Mesenteric fat pad (tissue), 1 donor: ENCODE results near the gene ZBTB4. TPM values are rescaled to one million over a fixed set of nuclear protein-coding genes. Genes with fewer than 3 reads are reported as not detected.

Experiments used
- DNase-seq: peaks from one replicate; pipeline ENCODE4 v3.0.0-alpha.2; 2020; ENCODE audit warnings: low spot score
- long read RNA-seq: library from polyadenylated mRNA; unstranded; transcript quantifications from one replicate; pipeline ENCODE4 v2.0.0, GENCODE V29; 2020
- total RNA-seq: library from RNA; stranded (reverse); fragmentation: NEBNext Ultra II Directional; extraction: Animal tissue kit (Norgen Biotek cat#: 25700); gene quantifications from one replicate; pipeline ENCODE4 v1.2.1, GENCODE V29; 2021
- donor health status: DM: yes; HTN: yes; CAD: no.

Gene ZBTB4, protein sequence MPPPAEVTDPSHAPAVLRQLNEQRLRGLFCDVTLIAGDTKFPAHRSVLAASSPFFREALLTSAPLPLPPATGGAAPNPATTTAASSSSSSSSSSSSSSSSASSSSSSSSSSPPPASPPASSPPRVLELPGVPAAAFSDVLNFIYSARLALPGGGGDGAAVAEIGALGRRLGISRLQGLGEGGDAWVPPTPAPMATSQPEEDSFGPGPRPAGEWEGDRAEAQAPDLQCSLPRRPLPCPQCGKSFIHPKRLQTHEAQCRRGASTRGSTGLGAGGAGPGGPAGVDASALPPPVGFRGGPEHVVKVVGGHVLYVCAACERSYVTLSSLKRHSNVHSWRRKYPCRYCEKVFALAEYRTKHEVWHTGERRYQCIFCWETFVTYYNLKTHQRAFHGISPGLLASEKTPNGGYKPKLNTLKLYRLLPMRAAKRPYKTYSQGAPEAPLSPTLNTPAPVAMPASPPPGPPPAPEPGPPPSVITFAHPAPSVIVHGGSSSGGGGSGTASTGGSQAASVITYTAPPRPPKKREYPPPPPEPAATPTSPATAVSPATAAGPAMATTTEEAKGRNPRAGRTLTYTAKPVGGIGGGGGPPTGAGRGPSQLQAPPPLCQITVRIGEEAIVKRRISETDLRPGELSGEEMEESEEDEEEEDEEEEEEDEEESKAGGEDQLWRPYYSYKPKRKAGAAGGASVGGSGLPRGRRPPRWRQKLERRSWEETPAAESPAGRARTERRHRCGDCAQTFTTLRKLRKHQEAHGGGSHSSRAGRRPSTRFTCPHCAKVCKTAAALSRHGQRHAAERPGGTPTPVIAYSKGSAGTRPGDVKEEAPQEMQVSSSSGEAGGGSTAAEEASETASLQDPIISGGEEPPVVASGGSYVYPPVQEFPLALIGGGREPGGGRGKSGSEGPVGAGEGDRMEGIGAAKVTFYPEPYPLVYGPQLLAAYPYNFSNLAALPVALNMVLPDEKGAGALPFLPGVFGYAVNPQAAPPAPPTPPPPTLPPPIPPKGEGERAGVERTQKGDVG
- total RNA-seq = 72.5 TPM
- long read RNA-seq, partial matches to known transcripts = 0 of 92 reads
- long read RNA-seq, other reads (novel, unspliced or antisense) = 92 of 92 reads

GRCh38 chr17:7479213-7480088 is at the start of gene ZBTB4:
Gene ZBTB4 (minus strand): TSS chr17:7479631. CDS start chr17:7466801, 12,830 bp downstream.
- no peak for DNase-seq

- DNase-seq = no peak
These were observed 49.4 kb upstream of the ZBTB4 start for GRCh38 chr17:7528842-7529241.

DNA sequence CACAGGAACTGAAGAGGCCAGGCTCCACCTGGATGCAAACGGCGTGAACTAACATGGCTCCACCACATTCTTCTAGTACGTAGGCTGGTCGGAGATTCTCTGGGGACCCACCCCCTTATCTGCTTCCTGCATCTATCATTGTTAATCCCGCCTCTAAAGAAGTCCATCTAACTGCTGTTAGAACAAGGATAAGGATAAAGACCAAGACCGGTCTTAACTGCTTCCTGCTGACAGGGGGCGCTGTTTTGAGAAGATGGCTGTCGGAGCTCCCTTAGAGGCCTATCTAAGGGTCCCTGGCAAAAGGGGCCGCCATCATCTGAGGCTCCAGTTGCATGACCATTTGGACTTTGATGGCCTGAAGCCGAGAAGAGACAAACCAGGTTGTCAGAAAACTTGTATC is 43.6 kb upstream of the ZBTB4 start:
- no peak for DNase-seq

- no peak for DNase-seq
These were observed 36.6 kb upstream of the ZBTB4 start for GRCh38 chr17:7515911-7516610.

- DNase-seq = no peak
These were observed 34.5 kb upstream of the ZBTB4 start for GRCh38 chr17:7513850-7514419.

- DNase-seq = no peak
These were observed 33.6 kb upstream of the ZBTB4 start for GRCh38 chr17:7512824-7513540.

- no peak for DNase-seq
These were observed 32.7 kb upstream of the ZBTB4 start for GRCh38 chr17:7512105-7512504.

- DNase-seq = no peak
These were observed 31.7 kb upstream of the ZBTB4 start for GRCh38 chr17:7511108-7511507.

DNA sequence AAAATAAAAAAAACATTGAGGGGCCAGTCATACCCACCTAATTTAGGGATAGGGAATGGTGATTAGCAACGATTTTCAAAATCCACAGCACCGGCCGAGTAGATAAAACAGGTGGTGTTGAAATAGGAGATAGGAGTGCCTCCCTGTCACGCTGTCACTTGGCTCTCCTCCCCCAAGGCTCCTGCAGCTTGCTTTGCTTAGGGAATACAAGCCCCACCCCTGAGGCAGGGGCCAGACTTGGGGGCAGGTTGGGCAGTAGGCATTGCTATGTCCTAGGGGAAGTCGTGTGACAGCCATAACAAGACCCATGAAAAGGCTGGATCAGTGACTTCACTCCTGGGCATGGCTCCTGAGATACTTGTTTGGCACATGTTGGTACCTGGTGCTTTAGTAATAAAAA is 30.5 kb upstream of the ZBTB4 start:
- DNase-seq = no peak

- DNase-seq = no peak
These were observed 29.4 kb upstream of the ZBTB4 start for GRCh38 chr17:7508846-7509245.

- DNase-seq = no peak
These were observed 28.7 kb upstream of the ZBTB4 start for GRCh38 chr17:7508145-7508544.

- no peak for DNase-seq
These were observed 24.1 kb upstream of the ZBTB4 start for GRCh38 chr17:7503521-7503920.

DNA sequence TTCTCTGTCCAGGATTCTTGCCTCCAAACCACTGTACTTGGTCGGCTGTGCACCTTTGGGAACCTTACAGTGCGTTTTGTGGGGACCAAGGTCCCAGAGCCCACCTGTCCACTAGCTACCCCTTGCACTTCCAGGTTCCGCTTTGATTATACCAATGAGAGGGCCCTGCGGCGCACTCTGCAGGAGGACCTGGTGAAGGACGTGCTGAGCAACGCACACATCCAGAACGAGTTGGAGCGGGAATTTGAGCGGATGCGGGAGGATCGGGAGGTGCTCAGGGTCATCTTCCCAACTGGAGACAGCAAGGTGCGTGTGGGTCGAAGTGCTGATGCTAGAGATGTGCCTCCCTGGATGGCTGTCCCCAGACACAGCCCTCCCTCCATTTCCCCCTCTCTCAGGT is 23.6 kb upstream of the ZBTB4 start:
- no peak for DNase-seq

DNA sequence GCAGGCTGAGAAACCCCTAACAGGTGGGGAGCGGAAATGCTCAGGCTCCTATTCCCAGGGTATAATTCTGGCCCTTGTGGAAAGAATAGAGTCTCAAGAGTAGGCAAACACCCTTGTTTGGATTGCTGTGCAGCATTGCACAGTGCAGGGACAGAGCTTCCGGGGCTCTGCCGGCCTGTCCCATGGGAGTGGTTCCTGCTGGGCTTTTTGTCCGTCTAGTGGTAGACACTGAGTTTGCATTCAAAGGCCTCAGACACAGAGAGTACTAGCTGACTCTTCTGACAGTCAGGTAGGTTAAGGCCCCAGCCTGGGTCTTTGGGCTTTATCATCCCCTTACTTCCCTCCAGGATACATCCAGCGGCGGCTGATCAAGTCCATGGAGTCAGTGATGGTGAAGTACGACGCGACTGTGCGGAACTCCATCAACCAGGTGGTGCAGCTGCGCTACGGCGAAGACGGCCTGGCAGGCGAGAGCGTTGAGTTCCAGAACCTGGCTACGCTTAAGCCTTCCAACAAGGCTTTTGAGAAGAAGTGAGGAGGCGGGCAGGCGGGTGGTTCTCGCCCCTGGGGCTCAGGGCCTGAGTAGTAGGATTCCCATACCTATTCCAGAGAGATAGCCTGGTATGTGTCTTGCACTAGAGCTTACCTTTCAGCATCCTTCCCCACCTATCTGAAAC is 22.9 kb upstream of the ZBTB4 start:
- DNase-seq = no peak

DNA sequence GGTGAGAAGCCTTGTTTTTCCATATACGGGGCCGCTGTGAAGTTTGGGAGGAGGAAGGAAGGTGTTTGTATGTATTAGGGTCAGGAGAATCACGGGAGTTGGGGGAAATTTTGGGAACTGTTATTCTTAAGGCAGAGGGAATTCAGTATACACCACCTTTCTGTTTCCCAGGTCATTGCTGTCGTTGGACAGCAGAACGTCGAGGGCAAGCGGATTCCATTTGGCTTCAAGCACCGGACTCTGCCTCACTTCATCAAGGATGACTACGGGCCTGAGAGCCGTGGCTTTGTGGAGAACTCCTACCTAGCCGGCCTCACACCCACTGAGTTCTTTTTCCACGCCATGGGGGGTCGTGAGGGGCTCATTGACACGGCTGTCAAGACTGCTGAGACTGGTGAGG is 22.3 kb upstream of the ZBTB4 start:
- no peak for DNase-seq

DNA sequence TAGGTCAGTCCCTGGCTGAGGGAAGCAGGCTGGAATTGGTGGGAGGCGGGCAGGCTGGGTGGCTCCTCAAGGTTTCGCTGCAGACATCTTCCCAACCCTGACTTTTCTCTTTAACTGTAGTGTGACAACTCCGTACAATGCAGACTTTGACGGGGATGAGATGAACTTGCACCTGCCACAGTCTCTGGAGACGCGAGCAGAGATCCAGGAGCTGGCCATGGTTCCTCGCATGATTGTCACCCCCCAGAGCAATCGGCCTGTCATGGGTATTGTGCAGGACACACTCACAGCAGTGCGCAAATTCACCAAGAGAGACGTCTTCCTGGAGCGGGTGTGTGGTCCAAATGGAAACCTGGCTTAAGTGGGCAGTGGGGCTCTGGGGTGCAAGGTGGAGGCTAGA is 19.7 kb upstream of the ZBTB4 start:
- no peak for DNase-seq

GRCh38 chr17:7497636-7498035 is 18.2 kb upstream of the ZBTB4 start:
- DNase-seq = no peak

GRCh38 chr17:7497228-7497627 is 17.8 kb upstream of the ZBTB4 start:
- no peak for DNase-seq
